Measurements from ENCODE around the gene RTL10.
A peak's percentile ranks its signal among the peaks of the same experiment; 100 is the strongest.

- TF ChIP-seq POLR2AphosphoS5 (IDR thresholded peaks at IDR 0.05; ENCODE audit: low read depth, low read length) (peak; percentile 91), CTCF (IDR thresholded peaks at IDR 0.05) (no peak), SIN3A (IDR thresholded peaks at IDR 0.05; ENCODE audit: borderline replicate concordance, insufficient read depth, low read depth, low read length) (0 out of 2 replicates have a peak, but pooled peaks have one; percentile 61), REST (IDR thresholded peaks at IDR 0.05; ENCODE audit: insufficient read depth in 1 of 2, low read depth in 2 of 2, low read length in 1 of 2) (peak in 1 of 2 experiments; percentile 57; a peak in 1 of 4 replicates), TCF7L2 (IDR thresholded peaks at IDR 0.05; ENCODE audit: low read depth, low read length) (peak; percentile 62)
Observed at GRCh38 chr22:19854778-19855503, at the start of gene RTL10, which contains the start of gene GNB1L.
